ENCODE results near the gene NCAPD2.

NCAPD2 gene

DNA sequence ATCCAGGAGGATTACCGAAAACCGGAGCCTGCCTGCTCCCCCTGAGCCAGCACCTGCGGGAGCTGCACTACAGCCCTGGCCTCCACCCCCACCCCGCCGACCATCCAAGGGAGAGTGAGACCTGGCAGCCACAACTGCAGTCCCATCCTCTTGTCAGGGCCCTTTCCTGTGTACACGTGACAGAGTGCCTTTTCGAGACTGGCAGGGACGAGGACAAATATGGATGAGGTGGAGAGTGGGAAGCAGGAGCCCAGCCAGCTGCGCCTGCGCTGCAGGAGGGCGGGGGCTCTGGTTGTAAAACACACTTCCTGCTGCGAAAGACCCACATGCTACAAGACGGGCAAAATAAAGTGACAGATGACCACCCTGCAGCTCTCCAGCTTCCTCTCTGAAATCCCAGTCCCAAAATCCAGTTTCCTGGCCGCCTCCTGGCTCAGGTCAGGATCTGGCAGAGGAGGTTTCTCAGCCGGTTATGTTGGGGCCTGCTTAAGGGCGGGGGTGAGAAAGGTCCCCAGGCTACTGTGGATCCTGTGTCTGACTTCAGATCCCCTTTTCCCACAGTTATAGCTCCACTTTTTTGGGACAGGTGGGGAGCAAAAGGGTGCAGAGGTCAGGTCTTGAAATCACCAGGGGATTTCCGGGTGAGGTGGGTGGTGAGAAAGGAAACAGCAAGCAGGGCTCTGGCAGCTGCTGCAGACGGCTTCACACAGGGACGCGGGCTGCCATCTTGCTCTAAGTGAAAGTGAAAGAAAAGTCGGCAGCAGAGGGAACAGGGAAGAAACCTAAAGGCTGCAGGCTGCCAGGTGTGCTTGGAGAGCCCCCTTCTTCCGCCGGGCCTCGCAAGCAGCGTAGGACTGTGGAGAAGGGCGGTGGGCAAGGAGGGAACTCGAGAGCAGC, 42.3 kb upstream of the NCAPD2 start, which contains the start of gene TAPBPL:
TSS of gene TAPBPL (plus strand) at position 695 of the 897 bp plus-strand sequence. CDS start 207 bp downstream, outside the sequence.
- H3K27me3 ChIP-seq = no peaks in the 10 kb centered on the region
- no peaks in the 10 kb centered on the region for H3K9me3 ChIP-seq
- peak within 1 kb of the TSS; percentile 79 to 87 for H3K4me3 ChIP-seq (ENCODE audit: low read depth in 1 of 2, low read length in 1 of 2)
- H3K36me3 ChIP-seq = peaks cover 27% of the 10 kb centered on the region
- H3K4me1 ChIP-seq (ENCODE audit: control insufficient read depth in 1 of 2, insufficient read depth in 1 of 2, low read depth in 1 of 2, low read length in 1 of 2) = peaks cover 24 to 29% of the 10 kb centered on the region in 2 experiments
- TF ChIP-seq CTCF (IDR thresholded peaks at IDR 0.05) = no peak
- H3K27ac ChIP-seq = peak within 1 kb of the TSS; percentile 93

- Histone ChIP-seq H3K36me3 (peaks cover 35% of the 10 kb centered on the region), H3K4me3 (ENCODE audit: low read depth in 1 of 2, low read length in 1 of 2) (peak overlapping the region; percentile 79 to 87), H3K27ac (peak overlapping the region; percentile 93), H3K27me3 (no peaks in the 10 kb centered on the region), H3K9me3 (no peaks in the 10 kb centered on the region), H3K4me1 (ENCODE audit: control insufficient read depth in 1 of 2, insufficient read depth in 1 of 2, low read depth in 1 of 2, low read length in 1 of 2) (peaks cover 27 to 29% of the 10 kb centered on the region in 2 experiments)
- TF ChIP-seq CTCF (IDR thresholded peaks at IDR 0.05) = no peak
These were observed 41.5 kb upstream of the NCAPD2 start for GRCh38 chr12:6452245-6452943.

DNA sequence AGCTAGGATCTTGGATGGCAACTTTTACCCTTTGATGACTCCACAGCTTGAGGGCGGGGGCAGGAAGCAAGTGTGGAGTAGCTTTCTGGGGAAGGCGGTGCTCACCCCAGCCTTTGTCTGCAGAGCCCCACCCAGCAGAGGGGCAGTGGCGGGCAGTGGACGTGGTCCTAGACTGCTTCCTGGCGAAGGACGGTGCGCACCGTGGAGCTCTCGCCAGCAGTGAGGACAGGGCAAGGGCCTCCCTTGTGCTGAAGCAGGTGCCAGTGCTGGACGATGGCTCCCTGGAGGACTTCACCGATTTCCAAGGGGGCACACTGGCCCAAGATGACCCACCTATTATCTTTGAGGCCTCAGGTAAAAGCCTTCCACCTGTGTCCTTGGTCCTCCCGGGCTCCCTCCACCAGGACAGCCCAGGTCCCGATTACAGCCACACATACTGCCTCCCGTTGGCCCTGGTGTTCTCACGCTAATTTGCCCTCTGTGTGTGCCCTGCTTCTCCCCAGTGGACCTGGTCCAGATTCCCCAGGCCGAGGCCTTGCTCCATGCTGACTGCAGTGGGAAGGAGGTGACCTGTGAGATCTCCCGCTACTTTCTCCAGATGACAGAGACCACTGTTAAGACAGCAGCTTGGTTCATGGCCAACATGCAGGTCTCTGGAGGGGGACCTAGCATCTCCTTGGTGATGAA, 40.8 kb upstream of the NCAPD2 start:
- no peak for TF ChIP-seq CTCF (IDR thresholded peaks at IDR 0.05)
- Histone ChIP-seq H3K36me3 (peaks cover 42% of the 10 kb centered on the region), H3K4me3 (ENCODE audit: low read depth in 1 of 2, low read length in 1 of 2) (peak overlapping the region; percentile 79 to 87), H3K4me1 (ENCODE audit: control insufficient read depth in 1 of 2, insufficient read depth in 1 of 2, low read depth in 1 of 2, low read length in 1 of 2) (peaks cover 29% of the 10 kb centered on the region in 2 experiments), H3K27me3 (no peaks in the 10 kb centered on the region), H3K9me3 (no peaks in the 10 kb centered on the region), H3K27ac (peak overlapping the region; percentile 93)

DNA sequence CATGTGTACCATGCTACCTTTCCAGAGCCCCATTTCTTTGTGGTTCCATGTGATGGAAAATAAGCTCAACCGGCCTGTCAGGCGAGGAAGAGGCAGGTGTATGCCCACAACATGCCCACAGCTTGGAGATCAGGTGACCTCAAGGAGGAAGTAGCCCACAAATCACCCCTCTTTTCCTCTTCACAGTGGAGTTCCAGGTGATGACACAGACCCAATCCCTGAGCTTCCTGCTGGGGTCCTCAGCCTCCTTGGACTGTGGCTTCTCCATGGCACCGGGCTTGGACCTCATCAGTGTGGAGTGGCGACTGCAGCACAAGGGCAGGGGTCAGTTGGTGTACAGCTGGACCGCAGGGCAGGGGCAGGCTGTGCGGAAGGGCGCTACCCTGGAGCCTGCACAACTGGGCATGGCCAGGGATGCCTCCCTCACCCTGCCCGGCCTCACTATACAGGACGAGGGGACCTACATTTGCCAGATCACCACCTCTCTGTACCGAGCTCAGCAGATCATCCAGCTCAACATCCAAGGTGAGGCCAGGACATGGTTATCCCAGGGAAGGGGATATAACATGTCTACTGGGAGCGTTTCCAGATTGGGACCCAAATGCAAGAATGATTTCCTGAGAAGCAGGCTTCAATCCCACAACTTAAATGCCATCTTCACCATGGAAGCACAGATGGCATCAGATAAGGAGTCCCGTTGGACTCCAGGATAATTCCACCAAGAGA, 36.5 kb upstream of the NCAPD2 start:
- Histone ChIP-seq H3K27ac (peak overlapping the region; percentile 61), H3K4me3 (ENCODE audit: low read depth in 1 of 2, low read length in 1 of 2) (no peak overlapping the region), H3K9me3 (no peaks in the 10 kb centered on the region), H3K27me3 (no peaks in the 10 kb centered on the region), H3K4me1 (ENCODE audit: control insufficient read depth in 1 of 2, insufficient read depth in 1 of 2, low read depth in 1 of 2, low read length in 1 of 2) (peaks cover 44 to 52% of the 10 kb centered on the region in 2 experiments), H3K36me3 (peaks cover 66% of the 10 kb centered on the region)
- TF ChIP-seq CTCF (IDR thresholded peaks at IDR 0.05) = no peak

Measured in neutrophil (primary cell).